ENCODE results near the gene TLE5.
"Not testable (repeated sequence)": the region's sequence is repeated elsewhere in the genome, so short reads cannot be mapped to it uniquely, and the experiment has no call there.

TLE5 gene

DNA sequence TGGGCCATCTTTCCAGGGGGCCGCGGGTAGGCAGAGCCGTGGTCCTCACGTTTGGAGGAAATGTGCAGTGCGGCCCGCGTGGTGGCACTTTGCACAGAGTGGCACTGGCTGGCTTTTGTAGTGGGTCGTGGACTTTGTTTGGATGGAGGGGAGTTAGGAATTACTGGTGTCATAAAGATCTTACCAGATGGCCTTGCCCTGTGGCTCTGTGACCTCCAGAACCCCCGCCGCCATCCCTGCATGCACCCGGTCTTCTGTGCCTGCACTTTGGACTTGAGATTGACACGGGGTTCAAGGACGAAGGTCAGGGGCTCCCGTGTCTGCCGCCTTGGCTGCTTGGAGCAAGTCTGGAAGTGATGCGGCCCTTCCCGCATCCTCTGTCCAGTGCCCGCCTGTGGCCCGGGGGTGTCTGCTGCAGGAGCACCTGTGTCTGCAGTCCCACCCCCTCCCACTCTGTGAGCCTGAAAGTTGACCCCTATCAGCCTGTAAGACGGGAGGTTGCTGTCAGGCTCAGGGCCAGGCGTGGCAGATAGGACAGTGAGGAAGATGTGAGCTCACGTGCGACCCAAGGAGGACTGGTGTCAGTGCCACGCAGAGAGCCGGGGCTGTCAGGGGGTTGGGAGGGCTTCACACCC is 34.1 kb upstream of the TLE5 start:
- DNase-seq (ENCODE audit: low spot score): no peak

- DNase-seq (ENCODE audit: low spot score): peak; percentile 20
Observed at GRCh38 chr19:3095441-3096191, 33.3 kb upstream of the TLE5 start.

GRCh38 chr19:3094601-3095440 is 32.5 kb upstream of the TLE5 start:
- peak; percentile 35 for DNase-seq (ENCODE audit: low spot score)

GRCh38 chr19:3089299-3089855 is 27.1 kb upstream of the TLE5 start:
- not testable (repeated sequence) for DNase-seq (ENCODE audit: low spot score)

GRCh38 chr19:3087769-3088168 is 25.5 kb upstream of the TLE5 start:
- DNase-seq (ENCODE audit: low spot score): no peak

DNA sequence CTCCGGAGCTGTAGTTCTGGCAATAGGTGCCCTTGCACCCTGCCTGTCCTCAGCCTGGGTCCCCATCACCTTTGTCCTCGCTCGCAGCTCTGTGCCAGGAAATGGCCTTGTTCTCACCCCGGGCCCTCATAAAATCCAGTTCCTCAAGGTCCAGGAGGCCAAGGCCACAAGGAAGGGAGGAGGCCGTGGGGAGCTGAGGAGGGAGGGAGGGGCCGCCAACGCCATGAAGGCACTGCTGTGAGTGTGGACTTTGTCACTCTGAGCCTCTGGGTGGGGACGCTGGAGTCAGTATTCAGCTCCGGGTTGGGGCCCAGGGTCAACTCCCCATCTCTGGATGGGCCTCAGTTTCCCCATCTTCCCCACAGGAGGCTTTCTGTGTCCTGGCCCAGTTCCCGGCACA is 22.6 kb upstream of the TLE5 start:
- no peak for DNase-seq (ENCODE audit: low spot score)

- no peak for DNase-seq (ENCODE audit: low spot score)
Observed at GRCh38 chr19:3083964-3084363, 21.7 kb upstream of the TLE5 start.

GRCh38 chr19:3082331-3082730 is 20.0 kb upstream of the TLE5 start:
- DNase-seq (ENCODE audit: low spot score): no peak

DNA sequence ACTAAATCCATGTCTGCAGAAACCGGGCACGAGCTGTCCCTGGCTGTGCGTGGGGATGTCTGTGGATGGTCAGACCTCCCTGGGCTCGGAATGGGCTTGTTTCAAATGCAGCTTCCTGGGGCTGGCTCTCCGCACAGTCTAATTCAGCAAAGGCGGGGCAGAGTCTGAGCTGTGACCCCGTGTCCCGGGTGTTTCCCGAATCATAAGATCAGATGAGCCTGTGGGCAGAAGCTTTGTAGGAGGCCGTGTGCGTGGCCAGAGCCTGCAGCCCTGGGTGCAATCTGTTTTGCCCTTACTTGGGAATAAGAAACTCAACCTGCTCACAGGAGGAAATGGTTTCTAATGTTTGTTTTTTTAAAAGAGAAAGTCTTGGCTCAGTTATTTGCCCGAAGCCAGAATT is 18.0 kb upstream of the TLE5 start:
- no peak for DNase-seq (ENCODE audit: low spot score)

- no peak for DNase-seq (ENCODE audit: low spot score)
Observed at GRCh38 chr19:3079578-3079977, 17.3 kb upstream of the TLE5 start.

- DNase-seq (ENCODE audit: low spot score): no peak
Observed at GRCh38 chr19:3075605-3076431, 13.5 kb upstream of the TLE5 start.

DNA sequence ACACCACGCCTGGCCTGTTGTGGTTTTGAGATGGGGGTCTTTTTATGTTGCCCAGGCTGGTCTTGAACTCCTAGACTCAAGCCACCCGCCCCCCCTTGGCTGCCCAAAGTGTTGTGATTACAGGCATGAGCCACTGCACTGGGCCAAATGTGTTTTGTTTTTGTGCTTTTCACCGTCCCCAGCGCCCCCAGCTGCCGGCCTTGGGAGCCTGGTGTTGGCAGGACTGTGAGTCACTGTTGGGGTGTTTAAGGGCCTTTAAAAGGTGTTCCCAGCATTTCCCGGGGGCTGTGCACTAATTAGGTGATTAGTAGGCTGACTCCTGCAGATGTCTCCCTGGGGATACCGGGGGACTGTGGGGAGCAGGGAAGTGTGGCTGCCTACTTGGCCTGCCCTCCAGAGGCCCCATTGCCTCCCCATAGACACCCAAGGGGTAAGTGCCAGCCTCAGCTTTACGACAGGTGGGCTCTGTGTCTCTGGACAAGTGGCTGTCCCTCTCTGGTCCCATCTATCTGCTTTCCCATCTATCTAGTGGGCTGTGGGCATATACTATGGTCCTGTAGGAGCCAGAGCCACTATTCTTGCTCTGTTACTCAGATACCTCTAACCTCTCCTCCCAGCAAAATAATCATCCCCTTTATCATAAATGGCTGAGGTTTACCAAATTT is 11.8 kb upstream of the TLE5 start:
- DNase-seq (ENCODE audit: low spot score): peak; percentile 49

DNA sequence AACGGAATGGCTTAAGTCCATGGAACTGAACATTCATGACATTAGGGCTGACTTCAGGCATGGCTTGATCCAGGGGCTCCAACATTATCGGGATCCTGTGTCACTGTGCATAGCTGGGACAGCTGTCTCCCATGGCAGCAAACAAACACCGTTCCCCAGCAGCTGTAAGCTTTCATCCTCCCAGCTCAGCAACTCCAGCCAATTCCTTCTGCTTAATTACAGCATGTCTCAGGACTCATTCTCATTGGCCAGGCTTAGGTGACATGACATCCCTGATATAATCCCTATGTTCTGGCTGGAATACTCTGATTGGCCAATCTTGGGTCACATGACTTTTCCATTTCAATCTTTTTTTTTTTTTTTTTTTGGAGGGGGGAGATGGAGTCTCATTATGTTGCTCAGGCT is 10.9 kb upstream of the TLE5 start:
- DNase-seq (ENCODE audit: low spot score): peak; percentile 72

DNA sequence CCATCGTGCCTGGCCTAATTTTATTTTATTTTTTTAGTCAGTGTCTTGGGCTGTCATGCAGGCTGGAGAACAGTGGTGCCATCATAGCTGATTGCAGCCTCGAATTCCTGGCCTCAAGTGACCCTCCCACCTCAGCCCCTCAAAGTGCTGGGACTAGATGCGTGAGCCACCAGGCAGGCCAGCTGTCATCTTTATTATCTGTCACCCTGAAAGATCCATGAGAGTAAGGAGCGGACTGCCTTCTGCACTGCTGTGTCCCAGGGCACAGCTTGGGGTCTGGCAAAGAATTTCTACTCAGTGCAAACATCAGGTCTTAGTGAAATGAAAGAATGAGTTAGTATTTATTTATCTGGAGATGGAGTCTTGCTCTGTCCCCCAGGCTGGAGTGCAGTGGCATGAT is 9.5 kb upstream of the TLE5 start:
- no peak for DNase-seq (ENCODE audit: low spot score)

- DNase-seq (ENCODE audit: low spot score): no peak
Observed at GRCh38 chr19:3068071-3068470, 5.8 kb upstream of the TLE5 start.

GRCh38 chr19:3067563-3067962 is 5.3 kb upstream of the TLE5 start:
- no peak for DNase-seq (ENCODE audit: low spot score)

- no peak for DNase-seq (ENCODE audit: low spot score)
Observed at GRCh38 chr19:3066482-3067049, 4.3 kb upstream of the TLE5 start.

DNA sequence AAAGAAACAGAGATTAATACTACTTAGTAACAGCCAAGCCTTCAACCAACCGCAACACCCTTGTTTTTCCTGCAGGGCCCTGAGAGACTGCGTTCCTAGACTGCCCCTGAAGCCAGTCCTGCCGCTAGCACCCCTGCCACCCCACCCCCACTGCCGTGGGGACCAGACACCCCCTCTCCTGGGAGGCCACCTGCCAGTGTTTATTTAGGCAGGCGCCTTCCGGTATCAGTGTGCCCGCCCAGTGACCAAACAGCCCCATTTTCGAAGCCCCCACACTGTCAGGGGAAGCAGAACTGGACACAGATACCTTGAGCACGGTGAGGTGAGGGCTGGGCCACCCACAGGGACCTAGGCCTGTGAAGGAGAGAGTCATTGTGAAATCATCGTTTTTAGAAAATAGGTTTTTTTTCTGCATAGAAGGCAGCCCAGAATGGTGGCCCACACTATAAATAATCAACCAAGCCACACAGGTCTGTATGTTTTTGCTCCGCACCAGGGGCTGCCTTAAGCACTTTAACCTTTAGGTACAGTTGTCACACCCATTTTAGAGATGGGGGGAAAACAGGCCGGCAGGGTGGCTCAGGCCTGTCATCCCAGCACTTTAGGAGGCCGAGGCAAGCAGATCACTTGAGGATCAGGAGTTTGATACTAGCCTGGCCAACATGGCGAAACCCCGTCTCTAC is 3.5 kb upstream of the TLE5 start:
- no peak for DNase-seq (ENCODE audit: low spot score)

DNA sequence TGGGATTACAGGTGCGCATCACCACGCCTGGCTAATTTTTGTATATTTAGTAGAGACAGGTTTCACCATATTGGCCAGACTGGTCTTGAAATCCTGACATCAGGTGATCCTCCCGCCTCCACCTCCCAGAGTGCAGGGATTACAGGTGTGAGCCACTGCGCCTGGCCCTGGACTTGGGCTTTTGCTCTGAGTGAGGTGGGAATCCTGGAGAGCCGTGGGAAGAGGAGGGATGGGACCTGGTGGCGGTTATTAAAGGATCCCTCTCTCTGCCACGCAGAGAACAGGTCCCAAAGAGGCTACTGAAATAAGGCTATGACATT is 1.7 kb upstream of the TLE5 start:
- DNase-seq (ENCODE audit: low spot score): no peak

All from RKO (cell line).